Transverse colon (tissue), 3 donors: ENCODE results near the gene TBC1D9B.

Experiments
- CTCF ChIP-seq, 5 experiments: fragments of 200-600 bp in 3 of 5; fragments of 450-650 bp in 2 of 5; sonication (generic) in 3 of 5; IDR thresholded peaks; 1 replicate in 2 of 5; 2 replicates in 3 of 5; pipeline ENCODE4 v1.5.1; 2016 to 2017; ENCODE audit warnings: antibody characterized with exemption in 5 of 5, inconsistent platforms in 3 of 5, mild to moderate bottlenecking in 2 of 5, moderate library complexity in 1 of 5
- POLR2A ChIP-seq: fragments of 450-650 bp; IDR thresholded peaks from one replicate; pipeline ENCODE4 v1.6.1; 2016; ENCODE audit warnings: antibody characterized with exemption, mild to moderate bottlenecking, moderate library complexity

- TF ChIP-seq POLR2A: no peak
- no peak for TF ChIP-seq CTCF (IDR thresholded peaks at IDR 0.05)
These were observed 91.3 kb downstream of the TBC1D9B start for GRCh38 chr5:179816401-179816795.
